HCT116 (cell line): ENCODE measurements around the gene PTBP1. TPM values are rescaled to one million over a fixed set of nuclear protein-coding genes. Genes with fewer than 3 reads are reported as not detected.

Experiments
- ATAC-seq: fragments of 200-7000 bp; cut with Tn5 transposase; 2 replicates; pipeline ENCODE4 v1.9.1; 2020; ENCODE audit warnings: mild to moderate bottlenecking, moderate library complexity
- BruUV-seq: library from RNA; stranded (reverse); fragments of 400-500 nt; replicated peaks from 2 replicates; lab custom pipeline; 2021; lab: Mats Ljungman, UMichigan
- CTCF ChIA-PET: fragments of 300-600 bp; sonication (Branson Sonifier 250); formaldehyde crosslinking; loops from one replicate; lab custom pipeline; 2021; ENCODE audit warnings: antibody characterized with exemption; lab: Charles Lee
- POLR2A ChIA-PET: fragments of 300-600, 350-600 bp; sonication (Branson Sonifier 250); formaldehyde crosslinking; loops from one replicate; lab custom pipeline; 2021; ENCODE audit warnings: antibody characterized with exemption; lab: Charles Lee
- RAD21 ChIA-PET, 2 experiments: fragments of 300-600 bp; sonication (Branson Sonifier 250); formaldehyde crosslinking; loops; one replicate each; lab custom pipeline; 2023; ENCODE audit warnings: low total read pairs in 2 of 2; ENCODE audit not compliant: uncharacterized antibody in 2 of 2, unreplicated experiment in 2 of 2, low non-redundant PET in 1 of 2; lab: Charles Lee
- DNase-seq: peaks from one replicate; pipeline ENCODE4 v3.0.0-alpha.2; 2010; ENCODE audit warnings: low read depth, low spot score
- H2AFZ ChIP-seq: fragments of 200-600 bp; shearing (Covaris generic), sonication (generic); 2 replicates; pipeline ENCODE4 v1.6.1; 2017; ENCODE audit warnings: low read depth, mixed run types, mixed read lengths, antibody characterized with exemption, low read length; ENCODE audit not compliant: poor library complexity, severe bottlenecking
- H3K27ac ChIP-seq: 2 replicates; pipeline ENCODE4 v1.5.1; 2012; ENCODE audit warnings: low read depth, low read length
- H3K27me3 ChIP-seq: fragments of 200-600 bp; sonication (generic); 2 replicates; pipeline ENCODE4 v1.6.1; 2016; ENCODE audit warnings: mixed run types, low read length, mixed read lengths; ENCODE audit not compliant: insufficient read depth
- H3K36me3 ChIP-seq, 2 experiments: fragments of 200-500 bp in 1 of 2; fragments of 200-600 bp in 1 of 2; sonication (Bioruptor generic) in 1 of 2; sonication (generic) in 1 of 2; 2 replicates each; pipeline versions ENCODE4 v1.5.1 to v1.6.1; 2014 to 2016; ENCODE audit warnings: low read length in 2 of 2, inconsistent platforms in 1 of 2, mixed read lengths in 1 of 2, mixed run types in 1 of 2; ENCODE audit not compliant: insufficient read depth in 2 of 2, control insufficient read depth in 1 of 2
- H3K4me1 ChIP-seq, 2 experiments: fragments of 200-600 bp in 1 of 2; sonication (generic) in 1 of 2; 2 replicates each; pipeline versions ENCODE4 v1.5.1 to v1.6.1; 2012 to 2017; ENCODE audit warnings: low read length in 2 of 2, inconsistent platforms in 1 of 2, mild to moderate bottlenecking in 1 of 2, mixed read lengths in 1 of 2, mixed run types in 1 of 2, moderate library complexity in 1 of 2; ENCODE audit not compliant: insufficient read depth in 2 of 2, control insufficient read depth in 1 of 2
- H3K4me2 ChIP-seq: fragments of 200-600 bp; sonication (generic); 2 replicates; pipeline ENCODE4 v1.6.1; 2017; ENCODE audit warnings: mixed run types, low read length, mixed read lengths
- H3K4me3 ChIP-seq, 2 experiments: fragments of 200-600 bp in 1 of 2; sonication (generic) in 1 of 2; replicated peaks in 1 of 2; 2 replicates each; pipeline ENCODE4 v1.5.1; 2011 to 2016; ENCODE audit warnings: low read length in 2 of 2, control low read depth in 1 of 2, low read depth in 1 of 2, mild to moderate bottlenecking in 1 of 2, mixed read lengths in 1 of 2, mixed run types in 1 of 2
- H3K79me2 ChIP-seq: fragments of 200-600 bp; sonication (generic); 2 replicates; pipeline ENCODE4 v1.6.1; 2017; ENCODE audit warnings: mild to moderate bottlenecking, mixed run types, low read length, moderate library complexity, mixed read lengths; ENCODE audit not compliant: insufficient read depth
- H3K9ac ChIP-seq: fragments of 200-600 bp; sonication (generic); 2 replicates; pipeline ENCODE4 v1.6.1; 2016; ENCODE audit warnings: low read length, mixed read lengths
- H3K9me2 ChIP-seq: fragments of 200-600 bp; sonication (generic), shearing (Covaris generic); 2 replicates; pipeline ENCODE4 v1.6.1; 2017; ENCODE audit warnings: mixed run types, mild to moderate bottlenecking, moderate library complexity; ENCODE audit not compliant: insufficient read depth
- H3K9me3 ChIP-seq, 2 experiments: fragments of 200-500 bp in 1 of 2; fragments of 200-600 bp in 1 of 2; sonication (Bioruptor generic) in 1 of 2; sonication (generic) in 1 of 2; 2 replicates each; pipeline ENCODE4 v1.6.1; 2014 to 2017; ENCODE audit warnings: low read length in 2 of 2, mixed read lengths in 2 of 2, inconsistent platforms in 1 of 2, low read depth in 1 of 2, mild to moderate bottlenecking in 1 of 2, mixed run types in 1 of 2, moderate library complexity in 1 of 2; ENCODE audit not compliant: control insufficient read depth in 1 of 2, insufficient read depth in 1 of 2
- H4K20me1 ChIP-seq: fragments of 200-600 bp; sonication (generic), shearing (Covaris generic); 2 replicates; pipeline ENCODE4 v1.6.1; 2017; ENCODE audit warnings: mixed run types, mild to moderate bottlenecking, moderate library complexity; ENCODE audit not compliant: insufficient read depth
- CBX3 ChIP-seq: IDR thresholded peaks from 2 replicates; pipeline ENCODE4 v1.6.1; 2012; ENCODE audit warnings: low read depth
- CEBPB ChIP-seq: IDR thresholded peaks from 2 replicates; pipeline ENCODE4 v1.6.1; 2012; ENCODE audit warnings: low read depth
- EGR1 ChIP-seq: IDR thresholded peaks from 2 replicates; pipeline ENCODE4 v1.6.1; 2012; ENCODE audit warnings: low read depth
- EZH2 ChIP-seq: fragments of 200-600 bp; sonication (generic); IDR thresholded peaks from 2 replicates; pipeline ENCODE4 v1.6.1; 2017; ENCODE audit warnings: antibody characterized with exemption, mixed run types
- JUND ChIP-seq: IDR thresholded peaks from 2 replicates; pipeline ENCODE4 v1.6.1; 2012
- POLR2A ChIP-seq: IDR thresholded peaks from 2 replicates; pipeline ENCODE4 v1.7.0; 2011; ENCODE audit warnings: borderline replicate concordance; ENCODE audit not compliant: insufficient read depth, insufficient read length; ENCODE audit errors: extremely low read depth
- POLR2AphosphoS5 ChIP-seq: IDR thresholded peaks from 2 replicates; pipeline ENCODE4 v1.6.1; 2011; ENCODE audit warnings: mild to moderate bottlenecking, low read depth, low read length, moderate library complexity
- ZNF274 ChIP-seq: fragments of 200-500 bp; sonication (Bioruptor generic); IDR thresholded peaks from 2 replicates; pipeline ENCODE4 v1.6.1; 2014; ENCODE audit warnings: mild to moderate bottlenecking, low read depth, low read length, inconsistent platforms
- intact Hi-C: fragments of 100-400 bp; cut with micrococcal nuclease; formaldehyde crosslinking; loops from 2 replicates; pipeline ENCODE4 v1.10.0; 2022
- total RNA-seq: library from RNA; stranded (reverse); gene quantifications from one replicate; pipeline ENCODE4 v1.2.1, GENCODE V29; 2021; ENCODE audit not compliant: unreplicated experiment
- TF ChIP-seq, protein P1 (sequence below): IDR thresholded peaks from 2 replicates; pipeline ENCODE4 v1.6.1; 2012; ENCODE audit warnings: low read depth
- TF ChIP-seq, protein P2 (sequence below): IDR thresholded peaks from 2 replicates; pipeline ENCODE4 v1.6.1; 2012

PTBP1 gene
- total RNA-seq, 1 experiment from 2014 or later: 676 TPM

GRCh38 chr19:810077-810855 lies 13.0 kb downstream of the PTBP1 start (continued):
- TF ChIP-seq, protein P1, sequence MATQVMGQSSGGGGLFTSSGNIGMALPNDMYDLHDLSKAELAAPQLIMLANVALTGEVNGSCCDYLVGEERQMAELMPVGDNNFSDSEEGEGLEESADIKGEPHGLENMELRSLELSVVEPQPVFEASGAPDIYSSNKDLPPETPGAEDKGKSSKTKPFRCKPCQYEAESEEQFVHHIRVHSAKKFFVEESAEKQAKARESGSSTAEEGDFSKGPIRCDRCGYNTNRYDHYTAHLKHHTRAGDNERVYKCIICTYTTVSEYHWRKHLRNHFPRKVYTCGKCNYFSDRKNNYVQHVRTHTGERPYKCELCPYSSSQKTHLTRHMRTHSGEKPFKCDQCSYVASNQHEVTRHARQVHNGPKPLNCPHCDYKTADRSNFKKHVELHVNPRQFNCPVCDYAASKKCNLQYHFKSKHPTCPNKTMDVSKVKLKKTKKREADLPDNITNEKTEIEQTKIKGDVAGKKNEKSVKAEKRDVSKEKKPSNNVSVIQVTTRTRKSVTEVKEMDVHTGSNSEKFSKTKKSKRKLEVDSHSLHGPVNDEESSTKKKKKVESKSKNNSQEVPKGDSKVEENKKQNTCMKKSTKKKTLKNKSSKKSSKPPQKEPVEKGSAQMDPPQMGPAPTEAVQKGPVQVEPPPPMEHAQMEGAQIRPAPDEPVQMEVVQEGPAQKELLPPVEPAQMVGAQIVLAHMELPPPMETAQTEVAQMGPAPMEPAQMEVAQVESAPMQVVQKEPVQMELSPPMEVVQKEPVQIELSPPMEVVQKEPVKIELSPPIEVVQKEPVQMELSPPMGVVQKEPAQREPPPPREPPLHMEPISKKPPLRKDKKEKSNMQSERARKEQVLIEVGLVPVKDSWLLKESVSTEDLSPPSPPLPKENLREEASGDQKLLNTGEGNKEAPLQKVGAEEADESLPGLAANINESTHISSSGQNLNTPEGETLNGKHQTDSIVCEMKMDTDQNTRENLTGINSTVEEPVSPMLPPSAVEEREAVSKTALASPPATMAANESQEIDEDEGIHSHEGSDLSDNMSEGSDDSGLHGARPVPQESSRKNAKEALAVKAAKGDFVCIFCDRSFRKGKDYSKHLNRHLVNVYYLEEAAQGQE: no peak
- TF ChIP-seq EGR1: no peak
- no peak for TF ChIP-seq POLR2A
- TF ChIP-seq, protein P2, sequence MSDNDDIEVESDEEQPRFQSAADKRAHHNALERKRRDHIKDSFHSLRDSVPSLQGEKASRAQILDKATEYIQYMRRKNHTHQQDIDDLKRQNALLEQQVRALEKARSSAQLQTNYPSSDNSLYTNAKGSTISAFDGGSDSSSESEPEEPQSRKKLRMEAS: no peak
- TF ChIP-seq CBX3: no peak
- TF ChIP-seq JUND: no peak
- no peak for TF ChIP-seq ZNF274
- no peak for TF ChIP-seq EZH2
- TF ChIP-seq CEBPB: no peak
- TF ChIP-seq POLR2AphosphoS5: no peak

DNA sequence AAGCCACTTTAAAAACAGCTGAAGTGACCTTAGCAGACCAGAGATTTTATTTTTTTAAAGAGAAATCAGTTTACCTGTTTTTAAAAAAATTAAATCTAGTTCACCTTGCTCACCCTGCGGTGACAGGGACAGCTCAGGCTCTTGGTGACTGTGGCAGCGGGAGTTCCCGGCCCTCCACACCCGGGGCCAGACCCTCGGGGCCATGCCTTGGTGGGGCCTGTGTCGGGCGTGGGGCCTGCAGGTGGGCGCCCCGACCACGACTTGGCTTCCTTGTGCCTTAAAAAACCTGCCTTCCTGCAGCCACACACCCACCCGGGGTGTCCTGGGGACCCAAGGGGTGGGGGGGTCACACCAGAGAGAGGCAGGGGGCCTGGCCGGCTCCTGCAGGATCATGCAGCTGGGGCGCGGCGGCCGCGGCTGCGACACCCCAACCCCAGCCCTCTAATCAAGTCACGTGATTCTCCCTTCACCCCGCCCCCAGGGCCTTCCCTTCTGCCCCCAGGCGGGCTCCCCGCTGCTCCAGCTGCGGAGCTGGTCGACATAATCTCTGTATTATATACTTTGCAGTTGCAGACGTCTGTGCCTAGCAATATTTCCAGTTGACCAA lies 13.7 kb downstream of the PTBP1 start:
- no TSS peak for BruUV-seq
- Histone ChIP-seq H3K9ac (no peak overlapping the region), H3K27ac (0 out of 2 replicates have a peak overlapping the region, but pooled peaks have one; percentile 3), H3K9me2 (no peaks in the 10 kb centered on the region), H3K27me3 (no peaks in the 10 kb centered on the region), H3K4me3 (no peak overlapping the region), H3K36me3 (peaks cover 38 to 52% of the 10 kb centered on the region in 2 experiments; a peak in 3 of 4 replicates), H3K4me1 (no peaks in the 10 kb centered on the region), H2AFZ (no peak overlapping the region), H3K4me2 (no peak overlapping the region), H3K9me3 (no peaks in the 10 kb centered on the region), H3K79me2 (peaks cover 55% of the 10 kb centered on the region), H4K20me1 (peaks cover 17% of the 10 kb centered on the region; the same call in 1 of the 2 replicates)
- ATAC-seq: no peak
- TF ChIP-seq ZNF274: no peak
- ChIA-PET RAD21 (no interaction called here), POLR2A (no interaction called here), CTCF (no interaction called here)
- DNase-seq: no peak
- intact Hi-C loops: no loop called here
